GM19238 (cell line): Measurements from ENCODE around the gene ARSG.
"Not testable (repeated sequence)": the region's sequence is repeated elsewhere in the genome, so short reads cannot be mapped to it uniquely, and the experiment has no call there.

ENCODE experiments used
- DNase-seq: peaks from one replicate; pipeline ENCODE4 v3.0.0; 2011; ENCODE audit warnings: low spot score; ENCODE audit not compliant: insufficient read length

ARSG gene

DNA sequence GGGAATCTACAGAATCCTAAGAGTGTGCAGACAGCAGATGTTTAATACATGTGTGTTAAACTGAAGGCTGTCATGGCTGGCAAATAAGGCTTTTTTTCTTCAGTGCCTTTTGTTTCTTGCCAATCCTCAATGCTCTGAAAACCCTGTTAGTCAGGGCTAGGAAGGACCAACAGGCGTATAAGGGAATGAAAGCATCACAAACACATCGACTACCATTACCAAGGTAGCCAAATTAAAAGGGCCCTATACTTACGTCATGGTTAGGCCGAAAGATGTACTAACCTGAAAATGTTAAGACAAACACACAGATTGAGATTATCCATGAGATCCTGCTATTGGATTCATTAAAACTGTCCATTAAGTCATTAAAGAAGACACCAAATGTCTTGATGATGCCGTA lies 13.5 kb upstream of the ARSG start:
- DNase-seq: no peak

DNA sequence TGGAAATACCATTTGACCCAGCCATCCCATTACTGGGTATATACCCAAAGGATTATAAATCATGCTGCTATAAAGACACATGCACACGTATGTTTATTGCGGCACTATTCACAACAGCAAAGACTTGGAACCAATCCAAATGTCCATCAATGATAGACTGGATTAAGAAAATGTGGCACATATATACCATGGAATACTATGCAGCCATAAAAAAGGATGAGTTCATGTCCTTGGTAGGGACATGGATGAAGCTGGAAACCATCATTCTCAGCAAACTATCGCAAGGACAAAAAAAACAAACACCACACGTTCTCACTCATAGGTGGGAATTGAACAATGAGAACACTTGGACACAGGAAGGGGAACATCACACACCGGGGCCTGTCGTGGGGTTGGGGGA lies 9.3 kb upstream of the ARSG start:
- DNase-seq: not testable (repeated sequence)

DNA sequence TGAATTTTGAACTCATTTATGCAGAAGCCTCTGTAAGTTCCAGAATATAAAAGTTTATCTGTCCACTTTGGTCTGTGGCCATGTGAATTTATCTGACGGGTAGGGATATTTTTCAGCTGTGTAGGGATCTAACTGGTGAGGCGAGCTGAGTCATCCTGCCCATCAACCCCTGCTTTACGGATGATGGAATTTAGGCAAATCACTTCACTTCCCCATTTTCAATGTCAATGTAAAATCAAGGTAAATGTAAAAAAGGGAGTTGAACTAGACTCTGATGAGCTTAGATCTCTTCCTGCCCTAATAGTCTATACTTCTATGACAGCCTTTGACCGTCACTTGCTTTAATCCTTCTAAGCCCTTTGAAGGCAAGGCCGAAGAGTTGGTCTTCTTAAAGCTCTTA lies 2.9 kb upstream of the ARSG start:
- peak; percentile 44 for DNase-seq

DNA sequence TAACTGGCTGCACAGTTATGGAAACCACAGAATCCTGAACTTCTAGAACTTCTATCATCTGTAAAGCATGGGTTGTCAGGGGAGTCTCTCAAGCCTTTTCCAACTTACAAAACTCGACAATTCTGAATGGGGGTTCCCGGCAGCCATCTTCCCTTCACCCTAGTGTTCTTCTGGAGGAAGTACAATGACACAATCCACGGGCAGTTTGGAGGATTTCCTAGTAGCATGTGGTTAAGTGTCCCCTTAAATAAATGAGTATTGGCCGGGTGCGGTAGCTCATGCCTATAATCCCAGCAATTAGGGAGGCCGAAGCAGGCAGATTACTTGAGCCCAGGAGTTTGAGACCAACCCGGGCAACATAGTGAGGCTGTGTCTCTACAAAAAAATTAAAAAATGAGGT lies 2.5 kb upstream of the ARSG start:
- no peak for DNase-seq

DNA sequence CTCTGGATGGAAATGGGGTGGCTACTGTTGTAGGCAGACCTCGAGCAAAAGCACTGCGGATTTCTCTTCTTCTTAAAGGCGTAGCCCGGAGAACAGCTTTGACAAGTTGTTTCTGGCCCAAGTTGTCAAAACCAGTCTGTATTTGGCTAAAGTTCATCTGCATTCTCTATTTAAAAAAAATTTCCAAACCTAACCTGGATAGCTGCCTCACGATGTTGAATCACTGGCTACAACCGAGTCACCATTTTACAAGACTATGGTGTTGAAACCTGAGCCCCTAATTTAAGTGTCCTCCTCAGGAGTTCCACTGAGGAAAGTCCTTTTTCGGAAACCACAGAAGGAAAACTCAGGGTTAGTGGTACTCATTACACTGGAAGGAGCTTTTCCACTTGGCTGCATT lies 1.8 kb upstream of the ARSG start:
- DNase-seq: no peak

DNA sequence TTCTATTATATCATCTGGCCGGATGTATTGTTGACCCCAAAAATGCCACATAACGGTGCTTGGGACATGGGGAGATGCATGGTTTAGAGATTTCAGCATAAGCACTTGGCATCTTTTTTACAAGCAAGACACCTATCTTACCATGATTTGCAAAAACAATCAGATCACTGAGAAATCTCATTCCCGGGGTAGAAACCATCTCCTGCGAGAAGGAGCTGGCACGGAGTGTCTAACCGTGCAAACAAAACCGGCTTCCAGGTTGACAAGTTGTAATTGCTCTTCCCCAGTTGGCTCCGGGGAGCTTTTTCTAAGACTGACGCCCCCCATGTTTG lies 1.4 kb upstream of the ARSG start:
- no peak for DNase-seq

DNA sequence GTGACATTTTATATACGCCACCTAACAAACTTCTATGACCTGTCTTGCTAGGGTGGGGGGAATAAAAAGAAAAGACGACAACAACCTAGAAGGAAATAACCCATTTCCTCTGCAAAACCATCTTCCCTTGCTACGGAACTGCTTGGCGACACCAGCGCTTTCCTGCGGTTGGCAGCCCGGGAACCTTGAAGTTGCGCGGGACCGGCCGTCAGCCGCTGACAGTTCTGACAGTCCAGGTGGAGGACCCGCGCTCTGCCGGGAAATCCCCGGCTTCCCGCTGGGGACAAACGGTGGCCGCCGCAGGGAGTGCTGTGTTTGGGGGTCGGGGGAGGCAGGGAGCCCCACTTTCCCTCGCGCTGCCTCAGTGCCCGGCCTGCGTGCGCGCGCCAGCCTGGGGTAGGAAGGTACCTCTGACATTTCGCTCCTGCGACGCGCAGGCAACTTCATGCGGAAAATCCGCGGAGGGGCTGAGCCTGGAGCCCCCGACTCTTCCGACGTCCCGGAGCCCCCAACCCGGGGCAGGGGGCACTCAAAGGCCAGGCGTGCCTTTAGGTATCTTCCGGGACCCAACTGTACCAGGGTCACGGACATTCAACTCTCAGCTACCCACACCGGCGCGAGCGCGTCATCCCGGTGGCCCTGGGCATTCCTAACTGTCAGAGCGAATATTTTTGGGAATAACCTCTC lies 884 bp upstream of the ARSG start:
- peak; percentile 37 for DNase-seq

DNA sequence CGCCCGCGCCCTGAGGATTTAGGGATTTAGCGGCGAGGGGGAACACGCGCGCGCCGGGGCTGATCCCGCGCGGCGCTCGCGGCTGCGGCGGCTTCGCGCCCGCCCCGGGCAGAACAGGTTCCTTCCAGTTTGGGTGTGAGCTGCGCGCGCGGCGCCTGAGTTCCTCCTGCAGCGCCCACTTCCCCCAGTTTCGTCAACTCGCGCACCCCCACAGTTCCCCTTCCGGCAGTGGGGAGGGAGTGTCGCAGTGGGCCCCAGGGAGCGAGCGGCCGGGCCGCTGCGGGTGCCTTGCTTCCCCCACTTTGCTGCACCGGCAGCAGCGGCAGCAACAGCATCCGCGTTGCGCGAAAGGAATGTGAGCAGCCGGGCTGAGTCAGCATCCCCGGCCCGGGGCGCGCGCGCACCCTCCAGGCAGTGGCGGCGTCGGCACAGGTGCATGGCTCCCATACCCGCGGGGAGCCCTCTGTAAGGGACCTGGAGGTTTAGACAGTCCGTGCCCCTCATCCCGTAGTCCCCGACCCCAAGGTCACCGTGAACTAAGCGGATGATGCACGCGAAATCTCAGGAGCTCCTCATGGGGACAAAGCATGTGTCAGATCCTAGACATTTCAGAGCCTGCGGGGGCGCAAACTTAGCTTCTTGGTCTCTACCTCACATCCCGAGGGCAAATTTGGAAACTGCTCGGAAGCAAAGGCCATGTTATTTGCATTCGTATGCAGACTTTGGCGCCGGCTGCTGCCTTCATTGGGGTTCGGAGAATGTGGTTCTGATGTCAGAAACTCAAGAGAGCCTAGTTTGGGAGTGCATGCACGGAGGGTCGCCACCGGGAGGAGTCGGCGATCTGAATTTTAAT lies 767 bp downstream of the ARSG start:
- peak; percentile 86 for DNase-seq

DNA sequence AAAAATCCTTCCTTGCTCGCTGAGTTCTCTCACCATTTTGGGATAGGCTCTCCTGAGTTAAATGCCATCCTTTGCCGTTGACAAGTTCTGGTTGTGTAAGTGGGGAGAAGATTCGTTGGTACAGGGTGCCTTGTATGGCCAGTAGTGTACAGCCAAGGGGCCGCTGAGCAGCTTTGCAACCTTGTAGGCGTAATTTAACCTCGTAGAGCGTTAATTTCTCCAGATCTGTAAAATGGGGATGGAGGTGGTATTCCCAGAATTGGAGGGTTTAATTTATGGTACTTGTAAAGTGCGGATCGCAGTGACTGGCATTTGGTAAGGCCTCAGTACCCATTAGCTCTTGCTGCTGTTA lies 1.4 kb downstream of the ARSG start:
- no peak for DNase-seq

DNA sequence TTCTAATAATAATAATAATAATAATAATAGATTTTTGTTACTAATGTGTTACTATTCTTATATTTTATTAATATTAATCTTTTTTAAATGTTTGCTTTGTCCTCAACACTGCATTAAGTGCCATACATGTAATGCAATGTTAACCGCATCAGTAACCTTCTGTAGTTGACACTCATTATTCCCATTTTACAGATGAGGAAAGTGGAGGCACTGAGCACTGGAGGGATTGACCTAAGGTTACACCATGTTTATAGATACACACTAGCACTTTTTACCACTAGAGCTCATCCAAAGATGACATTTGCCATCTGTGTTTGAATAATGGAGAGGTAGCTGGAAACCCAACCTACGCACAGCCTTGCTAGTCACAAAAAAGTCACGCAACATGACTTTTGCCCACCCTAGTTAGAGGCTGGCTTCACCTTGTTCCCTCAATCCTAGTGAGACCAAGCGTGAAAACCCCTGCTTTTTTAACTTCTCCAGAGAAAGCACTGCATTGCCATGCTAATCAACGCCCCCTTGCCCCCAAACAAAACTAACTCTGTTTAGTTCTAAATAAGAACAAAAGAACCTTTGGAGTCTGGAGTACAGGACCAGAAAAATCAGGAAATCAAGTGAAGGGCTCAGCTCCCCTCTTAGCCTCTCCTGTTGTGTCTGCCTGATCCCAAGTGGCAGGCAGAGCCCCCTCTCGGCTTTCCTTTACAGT lies 2.3 kb downstream of the ARSG start:
- DNase-seq: no peak

DNA sequence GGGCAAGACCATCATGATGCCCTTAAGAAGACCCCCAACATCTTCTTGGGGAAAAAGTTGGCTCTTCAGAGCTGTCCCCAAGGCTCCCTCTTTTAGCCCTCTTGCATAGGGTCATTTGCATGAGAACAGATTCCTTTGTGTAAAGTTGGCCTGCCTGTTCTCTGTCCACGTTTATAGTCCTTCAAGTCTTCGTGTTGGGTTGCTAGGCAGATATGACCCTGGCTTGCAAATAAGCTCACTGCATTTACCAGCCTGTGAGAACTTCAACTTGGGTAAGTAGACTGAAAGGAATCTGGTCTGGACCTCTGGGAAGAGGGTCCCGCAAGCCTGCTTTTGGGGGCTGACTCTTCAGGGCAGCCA lies 2.9 kb downstream of the ARSG start:
- DNase-seq: no peak

DNA sequence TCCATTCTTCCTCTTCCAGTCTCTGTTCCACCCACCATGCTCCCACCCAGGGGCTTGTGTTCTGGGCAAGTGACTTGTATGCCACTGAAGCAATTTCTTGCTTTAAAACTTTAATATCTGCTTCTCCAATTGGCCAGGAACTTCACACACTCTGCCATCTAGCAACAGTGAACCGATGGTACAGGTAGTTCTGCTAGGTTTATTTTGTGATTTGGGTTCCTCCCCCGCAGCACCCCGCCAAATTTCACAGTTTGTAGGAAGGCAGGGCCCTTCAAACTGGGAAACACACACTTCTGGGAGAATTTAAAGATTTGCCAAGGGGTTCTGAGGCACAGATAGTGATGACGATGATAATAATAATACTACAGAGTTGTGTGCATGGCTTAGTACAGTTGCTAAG lies 3.3 kb downstream of the ARSG start:
- no peak for DNase-seq

DNA sequence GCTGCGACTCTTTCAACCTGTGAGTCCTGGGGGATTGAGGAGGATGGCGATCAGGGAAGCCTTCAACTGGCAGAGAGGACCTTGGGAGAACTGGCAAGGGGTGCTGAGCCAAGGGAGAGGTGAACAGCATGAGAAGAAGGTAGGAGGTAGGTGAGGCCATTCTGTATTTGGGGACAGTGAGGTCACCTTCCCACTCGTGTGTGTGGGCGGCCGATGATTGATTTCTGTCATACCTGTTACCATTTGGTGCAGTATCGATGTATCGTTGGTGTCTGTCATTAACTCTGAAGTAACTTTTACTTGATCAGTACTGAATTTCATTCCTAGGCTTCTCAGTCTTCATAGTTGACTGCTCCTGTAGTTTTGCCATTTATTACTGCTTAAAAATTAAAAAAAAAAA lies 3.8 kb downstream of the ARSG start:
- no peak for DNase-seq

DNA sequence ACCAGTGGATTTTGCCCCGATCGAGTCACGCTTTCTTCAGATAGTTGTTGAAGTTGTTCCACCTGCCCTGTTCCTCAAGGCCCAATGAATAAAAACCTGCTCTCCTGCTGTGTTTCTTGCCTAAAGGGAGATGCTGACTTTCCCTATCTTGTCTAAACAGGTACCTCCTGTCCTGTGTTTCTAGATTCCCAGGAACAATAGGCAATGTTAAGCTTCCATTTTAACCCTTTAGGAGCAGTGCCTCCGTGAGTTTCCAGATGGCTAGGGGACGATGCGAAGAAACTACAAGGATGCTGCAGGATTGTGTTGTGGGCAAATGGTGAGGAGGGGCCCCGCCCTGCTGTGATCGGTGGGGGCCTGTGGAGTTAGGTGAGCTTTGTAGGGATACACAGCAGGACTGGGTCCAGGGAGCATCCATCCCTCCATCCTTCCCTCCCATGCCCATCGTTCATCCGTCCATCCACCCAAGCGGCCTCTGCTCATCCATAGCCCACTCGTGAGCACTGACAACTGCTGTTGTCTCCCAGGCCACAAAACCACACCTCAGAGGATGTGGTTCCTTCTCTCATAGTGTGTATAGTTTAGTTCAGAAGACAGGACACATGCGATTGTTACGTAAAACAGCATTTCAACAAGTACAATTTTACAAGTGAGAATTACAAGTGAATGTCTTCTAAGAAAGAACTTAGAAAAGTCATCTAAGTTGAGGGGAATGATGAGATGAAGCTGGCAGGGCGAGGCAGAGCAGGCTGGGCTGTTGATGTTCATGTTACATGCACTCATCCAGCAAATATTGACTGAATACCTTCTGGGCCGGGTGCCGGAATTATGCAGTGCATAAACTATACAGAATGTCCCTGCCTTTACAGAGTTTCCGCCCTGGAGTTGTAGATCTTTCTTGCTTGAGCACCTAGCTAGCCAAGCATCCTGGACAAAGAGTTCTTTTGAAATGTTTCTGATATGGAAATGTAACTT lies 5.2 kb downstream of the ARSG start:
- no peak for DNase-seq

DNA sequence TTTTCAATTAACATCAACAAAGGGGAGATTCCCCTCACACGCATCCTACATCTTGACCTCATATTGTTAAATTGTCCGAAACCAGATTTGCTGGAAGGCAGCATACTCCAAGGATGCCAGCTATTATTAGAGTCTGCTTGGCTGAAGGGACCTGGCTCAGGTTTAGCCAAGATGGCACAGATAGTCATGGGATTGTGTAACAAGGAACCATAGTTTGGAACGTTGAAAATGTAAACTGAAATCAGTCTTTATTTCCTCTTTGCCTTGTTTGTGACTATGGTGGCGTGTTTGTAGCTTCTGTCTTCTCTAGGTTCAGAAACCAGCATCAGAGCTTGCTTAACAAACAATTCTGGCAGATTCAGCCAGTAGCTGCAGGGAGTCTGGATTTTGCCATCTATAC lies 5.9 kb downstream of the ARSG start:
- no peak for DNase-seq

DNA sequence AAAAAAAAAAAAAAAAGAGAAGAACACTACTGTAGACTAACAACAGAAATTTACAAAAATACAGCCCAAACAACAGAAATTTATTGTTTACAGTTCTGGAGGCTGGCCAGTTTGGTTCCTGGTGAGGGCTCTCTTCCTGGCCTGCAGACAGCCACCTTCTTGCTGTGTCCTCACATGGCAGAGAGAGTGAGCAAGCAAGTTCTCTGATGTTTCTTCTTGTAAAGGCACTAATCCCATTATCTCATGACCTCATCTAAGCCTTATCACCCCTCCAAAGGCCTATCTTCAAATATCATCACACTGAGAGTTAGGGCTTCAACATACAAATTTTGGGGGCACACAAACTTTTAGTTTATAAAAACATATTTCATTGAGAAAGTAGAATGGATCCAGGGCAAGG lies 7.3 kb downstream of the ARSG start:
- DNase-seq: no peak

DNA sequence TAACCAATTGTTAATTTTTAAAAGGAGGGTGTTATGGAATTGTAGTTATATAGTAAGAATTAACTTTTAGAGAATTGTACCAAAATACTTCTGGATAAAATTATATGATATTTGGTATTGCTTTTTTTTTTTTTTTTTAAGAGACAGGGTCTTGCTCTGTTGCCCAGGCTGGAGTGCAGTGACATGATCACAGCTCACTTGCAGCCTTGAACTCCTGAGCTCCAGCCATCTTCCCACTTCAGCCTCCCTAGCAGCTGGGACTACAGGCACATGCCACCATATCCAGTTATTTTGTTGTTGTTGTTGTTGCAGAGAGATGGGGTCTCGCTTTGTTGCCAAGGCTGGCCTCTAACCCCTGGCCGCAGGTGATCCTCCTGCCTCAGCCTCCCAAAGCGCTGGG lies 8.5 kb downstream of the ARSG start:
- no peak for DNase-seq

DNA sequence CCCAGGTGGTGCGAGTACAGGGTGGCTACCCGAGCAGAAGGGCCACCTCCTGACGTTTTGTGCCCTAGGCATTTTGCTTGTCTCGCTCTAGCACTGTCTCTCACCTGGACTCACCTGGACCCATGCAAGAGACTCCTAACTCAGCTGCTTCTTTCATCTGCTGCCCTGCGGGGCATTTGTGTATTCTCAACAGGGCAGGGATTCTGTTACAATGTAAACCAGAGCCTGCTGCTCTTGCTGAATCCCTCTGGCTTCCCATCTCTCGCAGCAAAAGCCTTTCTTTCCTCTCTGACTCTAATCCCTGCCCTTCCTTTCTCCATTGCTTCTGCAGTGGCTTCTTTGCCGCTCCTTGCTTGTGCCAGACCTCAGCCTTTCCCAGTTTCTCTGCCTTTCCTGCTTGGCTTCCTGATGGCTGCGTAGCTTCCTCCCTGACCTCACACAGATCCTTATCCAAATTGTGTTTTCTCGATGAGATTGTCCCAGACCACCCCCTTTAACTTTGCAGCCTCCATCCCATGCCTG lies 10.2 kb downstream of the ARSG start:
- no peak for DNase-seq

DNA sequence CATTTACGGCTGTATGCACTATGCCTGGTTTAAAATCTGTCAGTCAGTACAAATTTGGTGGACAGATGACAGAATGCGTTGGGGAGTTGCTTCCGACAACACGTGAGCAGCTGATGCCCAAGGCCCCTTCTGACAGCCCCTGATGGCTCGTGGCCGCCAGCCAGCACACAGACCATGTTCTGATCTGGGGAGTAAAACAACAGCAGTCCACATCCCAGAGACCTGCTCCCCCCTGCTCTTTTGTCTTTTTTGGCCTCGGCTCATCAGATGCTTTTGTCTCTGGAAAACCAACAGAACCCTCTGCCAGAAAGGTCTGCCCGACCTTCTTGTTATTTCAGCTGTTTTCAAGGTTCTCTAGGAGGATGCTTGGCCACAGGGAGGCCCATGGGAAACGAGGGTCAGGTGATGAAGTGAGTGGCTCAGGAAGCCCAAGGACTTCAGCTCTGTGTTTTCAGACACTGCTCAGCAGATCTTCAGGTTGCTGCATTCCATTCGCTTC lies 10.8 kb downstream of the ARSG start:
- DNase-seq: no peak

DNA sequence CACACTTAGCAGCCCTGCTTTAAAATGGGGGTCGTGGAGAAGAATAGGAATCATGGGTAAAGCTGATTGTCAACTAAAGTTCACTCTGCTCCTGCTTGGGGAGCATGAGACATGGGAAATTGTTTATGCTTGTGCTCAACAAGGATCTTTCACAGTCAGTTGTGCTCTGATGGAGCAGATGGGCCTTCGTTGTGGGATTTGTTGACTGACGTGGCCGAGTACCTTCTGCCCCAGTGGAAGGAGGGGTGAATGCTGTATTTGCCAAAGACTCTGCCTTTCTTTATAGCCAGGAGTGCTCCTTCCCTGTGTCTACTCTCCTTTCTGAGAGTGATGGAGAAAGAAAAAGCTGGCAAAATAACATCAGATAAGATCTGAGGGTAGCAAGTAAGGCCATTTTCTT lies 11.4 kb downstream of the ARSG start:
- DNase-seq: no peak

DNA sequence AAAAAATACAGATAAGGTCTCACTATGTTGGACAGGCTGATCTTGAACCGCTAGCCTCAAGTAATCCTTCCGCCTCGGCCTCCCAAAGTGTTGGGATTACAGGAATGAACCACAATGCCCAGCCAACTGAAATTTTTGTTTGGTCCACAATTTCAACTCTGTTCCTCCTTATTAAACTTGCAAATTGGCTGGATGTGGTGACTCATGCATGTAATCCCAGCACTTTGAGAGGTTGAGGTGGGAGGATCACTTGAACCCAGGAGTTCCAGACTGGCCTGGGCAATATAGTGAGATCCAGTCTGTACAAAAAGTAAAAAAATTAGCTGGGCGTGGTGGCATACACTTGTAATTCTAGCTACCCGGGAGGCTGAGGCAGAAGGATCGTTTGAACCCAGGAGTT lies 13.4 kb downstream of the ARSG start:
- DNase-seq: no peak
